ENCODE data around the gene ADRM1. TPM values are rescaled to one million over a fixed set of nuclear protein-coding genes. Genes with fewer than 3 reads are reported as not detected.

The ADRM1 gene
- total RNA-seq, 4 donors from 2014 or later = 89.9 to 140 (median 117) TPM

- H3K27ac ChIP-seq = no peak overlapping the region
- TF ChIP-seq POLR2A (IDR thresholded peaks at IDR 0.05) (no peak), CTCF (IDR thresholded peaks at IDR 0.05) (no peak)
- no peak overlapping the region for H3K4me3 ChIP-seq (replicated peaks in 1 of 3)
- intact Hi-C loops (cut with DNase I) = no loop called here
- H3K27me3 ChIP-seq = no peaks in the 10 kb centered on the region
- H3K9me3 ChIP-seq = no peaks in the 10 kb centered on the region
- no peak for DNase-seq
- peaks cover 60 to 71% of the 10 kb centered on the region in 2 donors for H3K36me3 ChIP-seq
- no peaks in the 10 kb centered on the region for H3K4me1 ChIP-seq
- WGBS, 2 donors = 87 to 89% methylated on average over 10 to 25 of the region's 29 CpGs
Observed at GRCh38 chr20:62319346-62319909, 16.6 kb downstream of the ADRM1 start.

GRCh38 chr20:62320581-62321354, 18.0 kb downstream of the ADRM1 start:
- Histone ChIP-seq H3K36me3 (peaks cover 60 to 69% of the 10 kb centered on the region in 2 donors), H3K4me1 (no peaks in the 10 kb centered on the region), H3K27me3 (no peaks in the 10 kb centered on the region), H3K9me3 (no peaks in the 10 kb centered on the region), H3K27ac (no peak overlapping the region), H3K4me3 (replicated peaks in 1 of 3) (no peak overlapping the region)
- no peak for TF ChIP-seq POLR2A (IDR thresholded peaks at IDR 0.05)
- TF ChIP-seq CTCF (IDR thresholded peaks at IDR 0.05) = no peak
- intact Hi-C loops (cut with DNase I) = no loop called here
- no peak for DNase-seq
- 94 to 97% methylated on average over 21 to 22 of the region's 22 CpGs for WGBS, 2 donors

GRCh38 chr20:62321521-62321948, 18.7 kb downstream of the ADRM1 start:
- Histone ChIP-seq H3K4me3 (replicated peaks in 1 of 3) (no peak overlapping the region), H3K4me1 (no peaks in the 10 kb centered on the region), H3K27me3 (no peaks in the 10 kb centered on the region), H3K9me3 (no peaks in the 10 kb centered on the region), H3K27ac (no peak overlapping the region), H3K36me3 (peaks cover 56 to 68% of the 10 kb centered on the region in 2 donors)
- no peak for DNase-seq
- intact Hi-C loops (cut with DNase I) = no loop called here
- no peak for TF ChIP-seq CTCF (IDR thresholded peaks at IDR 0.05)
- no peak for TF ChIP-seq POLR2A (IDR thresholded peaks at IDR 0.05)
- WGBS, 2 donors = 85 to 91% methylated on average over 7 of the region's 7 CpGs

- Histone ChIP-seq H3K27me3 (no peaks in the 10 kb centered on the region), H3K9me3 (no peaks in the 10 kb centered on the region), H3K27ac (no peak overlapping the region), H3K4me3 (replicated peaks in 1 of 3) (no peak overlapping the region), H3K36me3 (peaks cover 56 to 68% of the 10 kb centered on the region in 2 donors), H3K4me1 (no peaks in the 10 kb centered on the region)
- intact Hi-C loops (cut with DNase I) = no loop called here
- TF ChIP-seq POLR2A (IDR thresholded peaks at IDR 0.05) = no peak
- no peak for DNase-seq
- 100% methylated on average over 4 of the region's 16 CpGs; no CpG with 5 or more reads in 1 of the 2 donors for WGBS, 2 donors
Observed at GRCh38 chr20:62321975-62322374, 19.2 kb downstream of the ADRM1 start.

GRCh38 chr20:62322492-62323041, 19.8 kb downstream of the ADRM1 start:
- H3K27me3 ChIP-seq = no peaks in the 10 kb centered on the region
- no peak for DNase-seq
- no peak overlapping the region for H3K27ac ChIP-seq
- H3K9me3 ChIP-seq = no peaks in the 10 kb centered on the region
- intact Hi-C loops (cut with DNase I) = no loop called here
- H3K36me3 ChIP-seq = peaks cover 56 to 68% of the 10 kb centered on the region in 2 donors
- 90 to 97% methylated on average over 7 to 14 of the region's 16 CpGs for WGBS, 2 donors
- H3K4me1 ChIP-seq = no peaks in the 10 kb centered on the region
- no peak for TF ChIP-seq POLR2A (IDR thresholded peaks at IDR 0.05)
- TF ChIP-seq CTCF (IDR thresholded peaks at IDR 0.05) = no peak
- no peak overlapping the region for H3K4me3 ChIP-seq (replicated peaks in 1 of 3)
